Upper lobe of left lung (tissue), 6 donors: ENCODE data around the gene PEF1. TPM values are rescaled to one million over a fixed set of nuclear protein-coding genes. Genes with fewer than 3 reads are reported as not detected.
A peak's percentile ranks its signal among the peaks of the same experiment; 100 is the strongest.

Source experiments
- ATAC-seq, 2 donors: fragments of 200-7000 bp; cut with Tn5 transposase; one replicate each; pipeline ENCODE4 v1.9.1; 2022; ENCODE audit warnings: mild to moderate bottlenecking in 2 of 2, moderate library complexity in 2 of 2; ENCODE audit not compliant: low FRiP score in 2 of 2
- DNase-seq, 2 donors: peaks; one replicate each; pipeline ENCODE4 v3.0.0-alpha.2; 2019 to 2020
- H3K27ac ChIP-seq, 4 donors: fragments of 200-600 bp; sonication (generic); one replicate each; pipeline ENCODE4 v1.5.1; 2016 to 2019
- H3K27me3 ChIP-seq, 4 donors: fragments of 200-600 bp; sonication (generic); one replicate each; pipeline ENCODE4 v1.5.1; 2017 to 2019
- H3K36me3 ChIP-seq, 4 donors: fragments of 200-600 bp; sonication (generic); one replicate each; pipeline ENCODE4 v1.5.1; 2016 to 2019
- H3K4me1 ChIP-seq, 4 donors: fragments of 200-600 bp; sonication (generic); one replicate each; pipeline ENCODE4 v1.5.1; 2018 to 2019
- H3K4me3 ChIP-seq, 4 donors: fragments of 200-600 bp; sonication (generic); one replicate each; pipeline ENCODE4 v1.5.1; 2017 to 2019; ENCODE audit warnings: mild to moderate bottlenecking in 2 of 4, moderate library complexity in 1 of 4
- H3K9me3 ChIP-seq, 4 donors: fragments of 200-600 bp; sonication (generic); one replicate each; pipeline ENCODE4 v1.5.1; 2018 to 2019
- CTCF ChIP-seq, 6 experiments: fragments of 450-650 bp in 4 of 6; fragments of 200-600 bp in 2 of 6; sonication (generic) in 2 of 6; IDR thresholded peaks; one replicate each; pipeline ENCODE4 v1.5.1; 2016 to 2019; ENCODE audit warnings: antibody characterized with exemption in 6 of 6
- EP300 ChIP-seq, 4 donors: sonication (generic); formaldehyde crosslinking; IDR thresholded peaks; one replicate each; pipeline ENCODE4 v1.5.1; 2017; ENCODE audit warnings: antibody characterized with exemption in 4 of 4, control low read depth in 2 of 4
- POLR2A ChIP-seq, 4 donors: fragments of 450-650 bp; IDR thresholded peaks; one replicate each; pipeline ENCODE4 v1.5.1; 2016 to 2017; ENCODE audit warnings: antibody characterized with exemption in 4 of 4, mild to moderate bottlenecking in 2 of 4
- POLR2AphosphoS5 ChIP-seq, 2 donors: sonication (generic); formaldehyde crosslinking; IDR thresholded peaks; one replicate each; pipeline ENCODE4 v1.5.1; 2017; ENCODE audit warnings: antibody characterized with exemption in 2 of 2
- WGBS, 2 donors: methylation state at CpG; one replicate each; pipeline ENCODE4 v1.1.5; 2017 to 2018; 5-methylcytosine and 5-hydroxymethylcytosine counted together
- total RNA-seq, 6 donors: library from RNA; depleted of rRNA in 4 of 6; stranded (reverse); fragments of >200 nt in 4 of 6; gene quantifications; one replicate each; pipeline versions ENCODE4 v1.1.0 to v1.2.1, GENCODE V29; 2016 to 2021
- donor health status: DM: no; HTN: no; CAD: no; lungs with moderate emphysema.
- donor health status: DM: no; HTN: yes; CAD: no; lungs with severe emphysema.

The PEF1 gene
- total RNA-seq, 6 donors from 2014 or later: 52.4 to 135 (median 77.4) TPM

DNA sequence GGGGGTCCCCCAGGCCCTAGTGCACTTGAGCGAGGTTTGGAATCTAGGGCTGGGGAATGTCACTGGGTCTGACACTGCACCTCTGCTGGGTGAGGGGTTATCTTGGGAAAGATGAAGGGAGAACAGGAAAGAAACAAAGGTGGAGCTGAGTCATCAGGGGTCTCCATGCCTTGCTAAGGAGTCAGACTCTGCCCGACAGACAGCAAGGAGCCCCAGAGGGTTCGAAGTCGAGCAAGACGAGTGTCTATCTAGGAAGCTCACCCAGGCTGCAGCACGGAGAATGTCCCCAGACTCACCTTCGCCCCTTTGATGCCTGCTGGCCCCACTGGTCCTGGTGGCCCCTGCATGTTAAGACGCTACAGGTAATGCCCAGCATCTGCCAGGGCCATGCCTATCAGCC, 41.1 kb upstream of the PEF1 start:
- H3K9me3 ChIP-seq: no peaks in the 10 kb centered on the region
- H3K27ac ChIP-seq: no peak overlapping the region
- no peaks in the 10 kb centered on the region for H3K27me3 ChIP-seq
- TF ChIP-seq CTCF (IDR thresholded peaks at IDR 0.05): no peak
- TF ChIP-seq POLR2A (IDR thresholded peaks at IDR 0.05): no peak
- no peak for TF ChIP-seq POLR2AphosphoS5 (IDR thresholded peaks at IDR 0.05)
- TF ChIP-seq EP300 (IDR thresholded peaks at IDR 0.05): no peak
- 78 to 79% methylated on average over 7 to 8 of the region's 8 CpGs for WGBS, 2 donors
- no peak overlapping the region for H3K4me3 ChIP-seq
- H3K36me3 ChIP-seq: no peaks in the 10 kb centered on the region
- H3K4me1 ChIP-seq: no peaks in the 10 kb centered on the region
- DNase-seq: no peak
- ATAC-seq: no peak

GRCh38 chr1:31683997-31684396, 39.3 kb upstream of the PEF1 start:
- no peak overlapping the region for H3K27ac ChIP-seq
- WGBS, 2 donors: 40 to 81% methylated on average over 2 to 7 of the region's 11 CpGs
- no peaks in the 10 kb centered on the region for H3K9me3 ChIP-seq
- H3K4me3 ChIP-seq: no peak overlapping the region
- H3K27me3 ChIP-seq: no peaks in the 10 kb centered on the region
- H3K36me3 ChIP-seq: peaks cover 0 to 7% (median 0%) of the 10 kb centered on the region in 4 donors
- TF ChIP-seq CTCF (IDR thresholded peaks at IDR 0.05): peak; percentile 21 to 69 (median 36)
- TF ChIP-seq EP300 (IDR thresholded peaks at IDR 0.05): no peak
- TF ChIP-seq POLR2AphosphoS5 (IDR thresholded peaks at IDR 0.05): no peak
- no peak for TF ChIP-seq POLR2A (IDR thresholded peaks at IDR 0.05)
- DNase-seq: peak; percentile 29 to 72
- peak; percentile 12 to 62 for ATAC-seq
- H3K4me1 ChIP-seq: no peaks in the 10 kb centered on the region

- no peaks in the 10 kb centered on the region for H3K9me3 ChIP-seq
- no peak overlapping the region for H3K27ac ChIP-seq
- peaks cover 0 to 7% (median 0%) of the 10 kb centered on the region in 4 donors for H3K36me3 ChIP-seq
- no peak overlapping the region for H3K4me3 ChIP-seq
- DNase-seq (no peak), ATAC-seq (no peak)
- no peaks in the 10 kb centered on the region for H3K4me1 ChIP-seq
- WGBS, 2 donors: 64 to 73% methylated on average over 9 of the region's 9 CpGs
- no peaks in the 10 kb centered on the region for H3K27me3 ChIP-seq
- TF ChIP-seq POLR2A (IDR thresholded peaks at IDR 0.05) (no peak), POLR2AphosphoS5 (IDR thresholded peaks at IDR 0.05) (no peak), EP300 (IDR thresholded peaks at IDR 0.05) (no peak), CTCF (IDR thresholded peaks at IDR 0.05) (no peak)
Observed at GRCh38 chr1:31681415-31681814, 36.7 kb upstream of the PEF1 start.

DNA sequence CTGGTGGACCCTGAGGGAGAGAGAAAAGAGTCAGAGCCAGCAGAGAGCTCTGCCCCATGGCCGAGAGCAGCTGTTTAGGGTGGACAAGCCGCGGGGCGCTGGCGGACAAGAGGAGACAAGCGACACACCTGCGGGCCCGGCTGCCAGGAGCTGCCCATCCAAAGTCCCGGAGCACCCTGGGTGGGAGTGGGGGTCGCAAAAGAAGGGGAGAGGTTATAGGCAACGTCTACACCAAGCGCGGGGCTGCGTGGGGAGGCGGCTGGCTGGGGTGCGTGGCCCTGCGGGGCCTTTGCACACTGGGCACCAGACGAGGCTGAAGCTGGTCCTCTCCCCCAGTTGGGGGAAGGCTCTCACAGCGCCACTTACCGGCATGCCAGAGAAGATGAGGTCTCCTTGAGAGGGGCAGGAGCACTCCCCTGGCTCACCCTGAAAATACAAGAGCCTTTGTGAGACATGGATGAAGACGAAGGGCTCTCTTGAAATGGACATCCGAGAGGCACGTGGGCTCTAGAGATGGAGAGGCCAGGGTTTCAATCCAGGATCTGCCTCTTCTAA, 35.1 kb upstream of the PEF1 start:
- WGBS, 2 donors: 72 to 81% methylated on average over 14 to 18 of the region's 23 CpGs
- Histone ChIP-seq H3K27me3 (no peaks in the 10 kb centered on the region), H3K27ac (no peak overlapping the region), H3K4me3 (no peak overlapping the region), H3K36me3 (peaks cover 0 to 7% (median 0%) of the 10 kb centered on the region in 4 donors), H3K4me1 (no peaks in the 10 kb centered on the region), H3K9me3 (no peaks in the 10 kb centered on the region)
- DNase-seq (peak in 1 of 2 donors; percentile 76), ATAC-seq (no peak)
- TF ChIP-seq POLR2A (IDR thresholded peaks at IDR 0.05) (no peak), CTCF (IDR thresholded peaks at IDR 0.05) (no peak)

GRCh38 chr1:31679091-31679490, 34.4 kb upstream of the PEF1 start:
- no peaks in the 10 kb centered on the region for H3K27me3 ChIP-seq
- ATAC-seq (no peak), DNase-seq (no peak)
- no peaks in the 10 kb centered on the region for H3K9me3 ChIP-seq
- WGBS, 2 donors: 46% methylated on average over 2 of the region's 2 CpGs
- TF ChIP-seq EP300 (IDR thresholded peaks at IDR 0.05) (no peak), POLR2A (IDR thresholded peaks at IDR 0.05) (no peak), CTCF (IDR thresholded peaks at IDR 0.05) (no peak), POLR2AphosphoS5 (IDR thresholded peaks at IDR 0.05) (no peak)
- no peak overlapping the region for H3K4me3 ChIP-seq
- H3K36me3 ChIP-seq: peaks cover 0 to 7% (median 0%) of the 10 kb centered on the region in 4 donors
- no peak overlapping the region for H3K27ac ChIP-seq
- no peaks in the 10 kb centered on the region for H3K4me1 ChIP-seq
